Measurements from ENCODE around the gene KMO. TPM values are rescaled to one million over a fixed set of nuclear protein-coding genes. Genes with fewer than 3 reads are reported as not detected.

Gene KMO
- total RNA-seq, 1 experiment from 2014 or later = not detected

- H3K4me2 ChIP-seq (ENCODE audit: insufficient read depth, insufficient read length, low read length) = no peak overlapping the region
- H4K91ac ChIP-seq (ENCODE audit: insufficient read length, low read depth, low read length) = no peak overlapping the region
- no peaks in the 10 kb centered on the region for H3K4me1 Mint-ChIP-seq
- H3K4ac ChIP-seq (ENCODE audit: low read depth, low read length) = no peak overlapping the region
- H2BK15ac ChIP-seq (ENCODE audit: low read depth, low read length) = no peak overlapping the region
- no peaks in the 10 kb centered on the region for H3K23me2 ChIP-seq (ENCODE audit: insufficient read length, low read depth, low read length, poor library complexity, severe bottlenecking)
- H3K56ac ChIP-seq (ENCODE audit: insufficient read length, low read depth, low read length) = no peak overlapping the region
- DNase-seq = no peak
- no peak overlapping the region for H2AK5ac ChIP-seq (ENCODE audit: insufficient read length, low read length)
- H3K79me1 ChIP-seq (ENCODE audit: insufficient read depth, low read depth, low read length, poor library complexity, severe bottlenecking) = no peaks in the 10 kb centered on the region
- no peak overlapping the region for H2BK20ac ChIP-seq (ENCODE audit: low read depth, low read length, poor library complexity, severe bottlenecking)
- H2AFZ ChIP-seq (ENCODE audit: low read length) = no peak overlapping the region
- H3K9me3 Mint-ChIP-seq = no peaks in the 10 kb centered on the region
- no peaks in the 10 kb centered on the region for H3K27me3 ChIP-seq (ENCODE audit: insufficient read depth, low read length)
- no peak overlapping the region for H3K18ac ChIP-seq (ENCODE audit: insufficient read length, low read depth, low read length)
- TF ChIP-seq, protein P1, sequence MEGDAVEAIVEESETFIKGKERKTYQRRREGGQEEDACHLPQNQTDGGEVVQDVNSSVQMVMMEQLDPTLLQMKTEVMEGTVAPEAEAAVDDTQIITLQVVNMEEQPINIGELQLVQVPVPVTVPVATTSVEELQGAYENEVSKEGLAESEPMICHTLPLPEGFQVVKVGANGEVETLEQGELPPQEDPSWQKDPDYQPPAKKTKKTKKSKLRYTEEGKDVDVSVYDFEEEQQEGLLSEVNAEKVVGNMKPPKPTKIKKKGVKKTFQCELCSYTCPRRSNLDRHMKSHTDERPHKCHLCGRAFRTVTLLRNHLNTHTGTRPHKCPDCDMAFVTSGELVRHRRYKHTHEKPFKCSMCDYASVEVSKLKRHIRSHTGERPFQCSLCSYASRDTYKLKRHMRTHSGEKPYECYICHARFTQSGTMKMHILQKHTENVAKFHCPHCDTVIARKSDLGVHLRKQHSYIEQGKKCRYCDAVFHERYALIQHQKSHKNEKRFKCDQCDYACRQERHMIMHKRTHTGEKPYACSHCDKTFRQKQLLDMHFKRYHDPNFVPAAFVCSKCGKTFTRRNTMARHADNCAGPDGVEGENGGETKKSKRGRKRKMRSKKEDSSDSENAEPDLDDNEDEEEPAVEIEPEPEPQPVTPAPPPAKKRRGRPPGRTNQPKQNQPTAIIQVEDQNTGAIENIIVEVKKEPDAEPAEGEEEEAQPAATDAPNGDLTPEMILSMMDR (conservative IDR thresholded peaks at IDR 0.05) = no peak
- H3K27ac ChIP-seq (ENCODE audit: insufficient read length, low read depth, low read length) = no peak overlapping the region
- H3K79me2 ChIP-seq (ENCODE audit: insufficient read depth, low read length) = no peaks in the 10 kb centered on the region
- H2BK120ac ChIP-seq (ENCODE audit: low read depth, low read length, poor library complexity, severe bottlenecking) = no peak overlapping the region
- no peaks in the 10 kb centered on the region for H3K9me3 ChIP-seq (ENCODE audit: control insufficient read depth, low read depth, low read length)
- WGBS (ENCODE audit: extremely low coverage, insufficient read length, low lambda C conversion rate) = no CpG with 5 or more reads among the region's 3 CpGs
- no peak overlapping the region for H3K27ac Mint-ChIP-seq
- H3K23ac ChIP-seq (ENCODE audit: insufficient read length, low read depth, low read length) = no peak overlapping the region
- no peaks in the 10 kb centered on the region for H3K4me1 ChIP-seq (ENCODE audit: insufficient read depth, low read length)
- no peaks in the 10 kb centered on the region for H3K27me3 Mint-ChIP-seq (ENCODE audit: low read depth)
- no peak overlapping the region for H2BK5ac ChIP-seq (ENCODE audit: insufficient read length, low read length)
- no peaks in the 10 kb centered on the region for H3K36me3 Mint-ChIP-seq (ENCODE audit: insufficient read depth in 1 of 3, low read depth in 3 of 3)
- no peak overlapping the region for H2BK12ac ChIP-seq (ENCODE audit: insufficient read length, low read depth, low read length)
- no peak overlapping the region for H3K14ac ChIP-seq (ENCODE audit: insufficient read depth, low read length)
- H4K20me1 ChIP-seq (ENCODE audit: control insufficient read depth, insufficient read depth, insufficient read length) = no peaks in the 10 kb centered on the region
- H3K9ac ChIP-seq (ENCODE audit: extremely low read depth, insufficient read length, low read length) = no peak overlapping the region
- H4K5ac ChIP-seq (ENCODE audit: insufficient read length, low read depth, low read length) = no peak overlapping the region
- H3K4me3 Mint-ChIP-seq = no peak overlapping the region
- no peak overlapping the region for H4K8ac ChIP-seq (replicated peaks; ENCODE audit: insufficient read length, low read depth, low read length)
- no peak overlapping the region for H3T11ph ChIP-seq (ENCODE audit: low read length)
Measured at GRCh38 chr1:241560849-241561187, 28.6 kb downstream of the KMO start.
